H9 (cell line): ENCODE data around the gene TRPM3. TPM values are rescaled to one million over a fixed set of nuclear protein-coding genes. Genes with fewer than 3 reads are reported as not detected.

Experiments
- DNase-seq: peaks from one replicate; pipeline ENCODE4 v3.0.0-alpha.2; 2017
- H2AFZ ChIP-seq: one replicate; pipeline ENCODE4 v1.6.1; 2013; ENCODE audit warnings: mild to moderate bottlenecking, low read length, control low read depth, moderate library complexity
- H2AK5ac ChIP-seq: 2 replicates; pipeline ENCODE4 v1.6.1; 2013; ENCODE audit warnings: low read length, control low read depth, mixed read lengths; ENCODE audit not compliant: insufficient read length
- H2BK120ac ChIP-seq: one replicate; pipeline ENCODE4 v1.6.1; 2013; ENCODE audit warnings: low read depth, mild to moderate bottlenecking, low read length, control low read depth, inconsistent platforms; ENCODE audit not compliant: poor library complexity, severe bottlenecking
- H2BK12ac ChIP-seq: 2 replicates; pipeline ENCODE4 v1.6.1; 2013; ENCODE audit warnings: low read length, control low read depth, mixed read lengths, low read depth; ENCODE audit not compliant: insufficient read length
- H2BK15ac ChIP-seq: 2 replicates; pipeline ENCODE4 v1.6.1; 2013; ENCODE audit warnings: low read depth, low read length, control low read depth
- H2BK20ac ChIP-seq: one replicate; pipeline ENCODE4 v1.6.1; 2013; ENCODE audit warnings: low read depth, mild to moderate bottlenecking, low read length, control low read depth, inconsistent platforms; ENCODE audit not compliant: poor library complexity, severe bottlenecking
- H2BK5ac ChIP-seq: 2 replicates; pipeline ENCODE4 v1.6.1; 2013; ENCODE audit warnings: low read length, control low read depth, mixed read lengths; ENCODE audit not compliant: insufficient read length
- H3K14ac ChIP-seq: 2 replicates; pipeline ENCODE4 v1.6.1; 2013; ENCODE audit warnings: low read length, control low read depth; ENCODE audit not compliant: insufficient read depth
- H3K18ac ChIP-seq: 2 replicates; pipeline ENCODE4 v1.6.1; 2013; ENCODE audit warnings: low read depth, mild to moderate bottlenecking, mixed read lengths, low read length, control low read depth; ENCODE audit not compliant: insufficient read length
- H3K23ac ChIP-seq: 2 replicates; pipeline ENCODE4 v1.6.1; 2013; ENCODE audit warnings: low read length, control low read depth, mixed read lengths, low read depth; ENCODE audit not compliant: insufficient read length
- H3K23me2 ChIP-seq: 2 replicates; pipeline ENCODE4 v1.6.1; 2013; ENCODE audit warnings: low read depth, mild to moderate bottlenecking, mixed read lengths, low read length, control low read depth; ENCODE audit not compliant: insufficient read length, poor library complexity, severe bottlenecking
- H3K27ac ChIP-seq: 2 replicates; pipeline ENCODE4 v1.5.1; 2013; ENCODE audit warnings: low read length, control low read depth, mixed read lengths, low read depth; ENCODE audit not compliant: insufficient read length
- H3K27me3 ChIP-seq: 2 replicates; pipeline ENCODE4 v1.6.1; 2013; ENCODE audit warnings: low read length, control low read depth, inconsistent platforms; ENCODE audit not compliant: insufficient read depth
- H3K4ac ChIP-seq: 2 replicates; pipeline ENCODE4 v1.6.1; 2013; ENCODE audit warnings: low read depth, mild to moderate bottlenecking, control low read depth, inconsistent platforms, low read length, moderate library complexity
- H3K4me1 ChIP-seq: 2 replicates; pipeline ENCODE4 v1.6.1; 2013; ENCODE audit warnings: low read length, control low read depth, inconsistent platforms; ENCODE audit not compliant: insufficient read depth
- H3K4me2 ChIP-seq: 2 replicates; pipeline ENCODE4 v1.6.1; 2013; ENCODE audit warnings: low read length, control low read depth, mixed read lengths; ENCODE audit not compliant: insufficient read length, insufficient read depth
- H3K56ac ChIP-seq: 2 replicates; pipeline ENCODE4 v1.6.1; 2013; ENCODE audit warnings: low read depth, mild to moderate bottlenecking, mixed read lengths, low read length, control low read depth; ENCODE audit not compliant: insufficient read length
- H3K79me1 ChIP-seq: 2 replicates; pipeline ENCODE4 v1.6.1; 2013; ENCODE audit warnings: low read depth, mild to moderate bottlenecking, moderate library complexity, low read length, control low read depth, inconsistent platforms; ENCODE audit not compliant: insufficient read depth, poor library complexity, severe bottlenecking
- H3K79me2 ChIP-seq: 2 replicates; pipeline ENCODE4 v1.6.1; 2013; ENCODE audit warnings: low read length, control low read depth, inconsistent platforms; ENCODE audit not compliant: insufficient read depth
- H3K9ac ChIP-seq: 2 replicates; pipeline ENCODE4 v1.6.1; 2013; ENCODE audit warnings: low read length, control low read depth, mixed read lengths; ENCODE audit not compliant: insufficient read length; ENCODE audit errors: extremely low read depth
- H3K9me3 ChIP-seq: one replicate; pipeline ENCODE4 v1.6.1; 2013; ENCODE audit warnings: low read depth, low read length, inconsistent platforms; ENCODE audit not compliant: control insufficient read depth
- H3T11ph ChIP-seq: one replicate; pipeline ENCODE4 v1.6.1; 2013; ENCODE audit warnings: mild to moderate bottlenecking, low read length, control low read depth, inconsistent platforms
- H4K20me1 ChIP-seq: one replicate; pipeline ENCODE4 v1.6.1; 2013; ENCODE audit not compliant: control insufficient read depth, insufficient read length, insufficient read depth
- H4K5ac ChIP-seq: 2 replicates; pipeline ENCODE4 v1.6.1; 2013; ENCODE audit warnings: low read depth, mild to moderate bottlenecking, mixed read lengths, low read length, control low read depth; ENCODE audit not compliant: insufficient read length
- H4K8ac ChIP-seq: replicated peaks from 2 replicates; pipeline ENCODE4 v1.6.1; 2013; ENCODE audit warnings: low read length, control low read depth, mixed read lengths, low read depth; ENCODE audit not compliant: insufficient read length
- H4K91ac ChIP-seq: 2 replicates; pipeline ENCODE4 v1.6.1; 2013; ENCODE audit warnings: low read depth, mild to moderate bottlenecking, moderate library complexity, mixed read lengths, low read length, control low read depth; ENCODE audit not compliant: insufficient read length
- H3K27ac Mint-ChIP-seq, 3 experiments: 2 replicates in 2 of 3; 3 replicates in 1 of 3; pipeline ENCODE4 v1.8.0; 2020 to 2021; ENCODE audit warnings: mixed read lengths in 3 of 3, mild to moderate bottlenecking in 1 of 3, moderate library complexity in 1 of 3
- H3K27me3 Mint-ChIP-seq: 2 replicates; pipeline ENCODE4 v1.8.0; 2021; ENCODE audit warnings: low read depth, mild to moderate bottlenecking, moderate library complexity, mixed read lengths
- H3K36me3 Mint-ChIP-seq, 3 experiments: 2 replicates in 2 of 3; 3 replicates in 1 of 3; pipeline ENCODE4 v1.8.0; 2020 to 2021; ENCODE audit warnings: low read depth in 3 of 3, mixed read lengths in 3 of 3; ENCODE audit not compliant: insufficient read depth in 1 of 3
- H3K4me1 Mint-ChIP-seq, 2 experiments: 2 replicates each; pipeline ENCODE4 v1.8.0; 2020; ENCODE audit warnings: mixed read lengths in 2 of 2
- H3K4me3 Mint-ChIP-seq, 2 experiments: 2 replicates in 1 of 2; 3 replicates in 1 of 2; pipeline ENCODE4 v1.8.0; 2020 to 2021; ENCODE audit warnings: mild to moderate bottlenecking in 2 of 2, mixed read lengths in 2 of 2, moderate library complexity in 1 of 2
- H3K9me3 Mint-ChIP-seq, 2 experiments: 2 replicates in 1 of 2; 3 replicates in 1 of 2; pipeline ENCODE4 v1.8.0; 2020; ENCODE audit warnings: mild to moderate bottlenecking in 2 of 2, mixed read lengths in 2 of 2, moderate library complexity in 1 of 2
- total RNA-seq: library from RNA; stranded (reverse); gene quantifications from 2 replicates; pipeline ENCODE4 v1.2.1, GENCODE V29; 2021
- TF ChIP-seq, protein P1 (sequence below): fragments of 200-600 bp; sonication (generic); conservative IDR thresholded peaks from 3 replicates; pipeline ENCODE4 v1.8.0; 2021; ENCODE audit warnings: antibody characterized with exemption, mild to moderate bottlenecking

TRPM3 gene
- total RNA-seq, 1 experiment from 2014 or later = 10.3 TPM

GRCh38 chr9:71032779-71033178 lies 88.6 kb downstream of the TRPM3 start:
- TF ChIP-seq, protein P1, sequence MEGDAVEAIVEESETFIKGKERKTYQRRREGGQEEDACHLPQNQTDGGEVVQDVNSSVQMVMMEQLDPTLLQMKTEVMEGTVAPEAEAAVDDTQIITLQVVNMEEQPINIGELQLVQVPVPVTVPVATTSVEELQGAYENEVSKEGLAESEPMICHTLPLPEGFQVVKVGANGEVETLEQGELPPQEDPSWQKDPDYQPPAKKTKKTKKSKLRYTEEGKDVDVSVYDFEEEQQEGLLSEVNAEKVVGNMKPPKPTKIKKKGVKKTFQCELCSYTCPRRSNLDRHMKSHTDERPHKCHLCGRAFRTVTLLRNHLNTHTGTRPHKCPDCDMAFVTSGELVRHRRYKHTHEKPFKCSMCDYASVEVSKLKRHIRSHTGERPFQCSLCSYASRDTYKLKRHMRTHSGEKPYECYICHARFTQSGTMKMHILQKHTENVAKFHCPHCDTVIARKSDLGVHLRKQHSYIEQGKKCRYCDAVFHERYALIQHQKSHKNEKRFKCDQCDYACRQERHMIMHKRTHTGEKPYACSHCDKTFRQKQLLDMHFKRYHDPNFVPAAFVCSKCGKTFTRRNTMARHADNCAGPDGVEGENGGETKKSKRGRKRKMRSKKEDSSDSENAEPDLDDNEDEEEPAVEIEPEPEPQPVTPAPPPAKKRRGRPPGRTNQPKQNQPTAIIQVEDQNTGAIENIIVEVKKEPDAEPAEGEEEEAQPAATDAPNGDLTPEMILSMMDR = no peak
- no peak overlapping the region for H3K4me3 Mint-ChIP-seq
- no peak overlapping the region for H3K4ac ChIP-seq
- no peak overlapping the region for H3K18ac ChIP-seq
- no peak overlapping the region for H2BK120ac ChIP-seq
- H3K27ac Mint-ChIP-seq = 0 out of 7 replicates have a peak overlapping the region, but pooled peaks of 1 of the 3 experiments have one; percentile 49
- H3K79me1 ChIP-seq = no peaks in the 10 kb centered on the region
- no peak overlapping the region for H2AFZ ChIP-seq
- H4K8ac ChIP-seq = no peak overlapping the region
- H3K4me2 ChIP-seq = no peak overlapping the region
- no peaks in the 10 kb centered on the region for H3K27me3 Mint-ChIP-seq
- no peaks in the 10 kb centered on the region for H3K23me2 ChIP-seq
- no peak overlapping the region for H2BK12ac ChIP-seq
- H3K4me1 ChIP-seq = no peaks in the 10 kb centered on the region
- H3K14ac ChIP-seq = no peak overlapping the region
- no peaks in the 10 kb centered on the region for H4K20me1 ChIP-seq
- no peak overlapping the region for H3K27ac ChIP-seq
- no peaks in the 10 kb centered on the region for H3K9me3 Mint-ChIP-seq
- H3K27me3 ChIP-seq = no peaks in the 10 kb centered on the region
- H2BK15ac ChIP-seq = no peak overlapping the region
- no peak overlapping the region for H3K9ac ChIP-seq
- H3K56ac ChIP-seq = no peak overlapping the region
- H3T11ph ChIP-seq = no peak overlapping the region
- H3K79me2 ChIP-seq = no peaks in the 10 kb centered on the region
- no peak overlapping the region for H2BK5ac ChIP-seq
- no peak overlapping the region for H2BK20ac ChIP-seq
- no peaks in the 10 kb centered on the region; a peak in 1 of 7 replicates for H3K36me3 Mint-ChIP-seq
- H4K91ac ChIP-seq = no peak overlapping the region
- no peak overlapping the region for H4K5ac ChIP-seq
- H3K9me3 ChIP-seq = no peaks in the 10 kb centered on the region
- H3K23ac ChIP-seq = no peak overlapping the region
- peaks cover 16% of the 10 kb centered on the region in 2 experiments for H3K4me1 Mint-ChIP-seq
- H2AK5ac ChIP-seq = no peak overlapping the region
- DNase-seq = no peak
